Kidney epithelial cell (primary cell): ENCODE data around the gene TEPSIN. TPM values are rescaled to one million over a fixed set of nuclear protein-coding genes. Genes with fewer than 3 reads are reported as not detected.

Experiments
- DNase-seq: peaks from one replicate; pipeline ENCODE4 v3.0.0-alpha.2; 2010; ENCODE audit warnings: low read depth
- H3K27me3 ChIP-seq: 2 replicates; pipeline ENCODE4 v1.6.0; 2011; ENCODE audit warnings: low read length; ENCODE audit not compliant: control insufficient read depth, insufficient read depth
- H3K36me3 ChIP-seq: 2 replicates; pipeline ENCODE4 v1.5.1; 2011; ENCODE audit warnings: low read length; ENCODE audit not compliant: control insufficient read depth, insufficient read depth
- H3K4me3 ChIP-seq: 2 replicates; pipeline ENCODE4 v1.5.1; 2011; ENCODE audit warnings: low read depth, mild to moderate bottlenecking, control low read depth, low read length
- CTCF ChIP-seq: IDR thresholded peaks from 2 replicates; pipeline ENCODE4 v1.5.1; 2011; ENCODE audit warnings: mild to moderate bottlenecking, moderate library complexity, low read length, control low read depth, inconsistent platforms; ENCODE audit not compliant: insufficient read depth, poor library complexity, severe bottlenecking
- total RNA-seq: library from RNA; depleted of rRNA; stranded (reverse); fragments of >200 nt; gene quantifications from 2 replicates; pipeline ENCODE4 v1.2.3, GENCODE V29; 2015

Gene TEPSIN
- total RNA-seq, 1 donor from 2014 or later, result 17.0 TPM

GRCh38 chr17:81234940-81235821 is 3.7 kb downstream of the TEPSIN start:
- no peak for DNase-seq
- no peak for TF ChIP-seq CTCF
- Histone ChIP-seq H3K4me3 (no peak overlapping the region), H3K27me3 (no peaks in the 10 kb centered on the region), H3K36me3 (no peaks in the 10 kb centered on the region)

GRCh38 chr17:81234506-81234855 is 4.4 kb downstream of the TEPSIN start:
- Histone ChIP-seq H3K4me3 (no peak overlapping the region), H3K27me3 (no peaks in the 10 kb centered on the region), H3K36me3 (no peaks in the 10 kb centered on the region)
- no peak for TF ChIP-seq CTCF
- no peak for DNase-seq

GRCh38 chr17:81233811-81234505 is 4.9 kb downstream of the TEPSIN start:
- no peak for TF ChIP-seq CTCF
- Histone ChIP-seq H3K36me3 (no peaks in the 10 kb centered on the region), H3K27me3 (no peaks in the 10 kb centered on the region), H3K4me3 (no peak overlapping the region)
- DNase-seq, result no peak

GRCh38 chr17:81233316-81233715 is 5.5 kb downstream of the TEPSIN start:
- Histone ChIP-seq H3K27me3 (no peaks in the 10 kb centered on the region), H3K4me3 (no peak overlapping the region), H3K36me3 (no peaks in the 10 kb centered on the region)
- TF ChIP-seq CTCF, result no peak
- no peak for DNase-seq

GRCh38 chr17:81232616-81233241 is 6.1 kb downstream of the TEPSIN start:
- no peak for TF ChIP-seq CTCF
- H3K36me3 ChIP-seq, result no peaks in the 10 kb centered on the region
- no peak for DNase-seq

More at GRCh38 chr17:81232616-81233241, 6.1 kb downstream of the TEPSIN start:
- no peaks in the 10 kb centered on the region for H3K27me3 ChIP-seq
- no peak overlapping the region for H3K4me3 ChIP-seq
